T-helper 1 cell (primary cell): ENCODE data around the gene PSEN2.

Experiments
- DNase-seq, 5 donors: peaks; one replicate each; pipeline ENCODE4 v3.0.0-alpha.2; 2012 to 2020

PSEN2 gene

GRCh38 chr1:226887006-226887405 lies 16.6 kb downstream of the PSEN2 start:
- DNase-seq: no peak

- no peak for DNase-seq
Measured at GRCh38 chr1:226888021-226888420, 17.6 kb downstream of the PSEN2 start.

- DNase-seq: no peak
Measured at GRCh38 chr1:226888816-226889215, 18.4 kb downstream of the PSEN2 start.

GRCh38 chr1:226889616-226890330 lies 19.4 kb downstream of the PSEN2 start:
- no peak for DNase-seq

- DNase-seq: no peak
Measured at GRCh38 chr1:226890331-226891108, 20.1 kb downstream of the PSEN2 start.

GRCh38 chr1:226891346-226891745 lies 20.9 kb downstream of the PSEN2 start:
- DNase-seq: no peak

GRCh38 chr1:226891846-226892523 lies 21.6 kb downstream of the PSEN2 start:
- no peak for DNase-seq

GRCh38 chr1:226892524-226892875 lies 22.1 kb downstream of the PSEN2 start:
- no peak for DNase-seq

GRCh38 chr1:226893936-226894335 lies 23.5 kb downstream of the PSEN2 start:
- no peak for DNase-seq

- DNase-seq: no peak
Measured at GRCh38 chr1:226894826-226895225, 24.4 kb downstream of the PSEN2 start.

- DNase-seq: no peak
Measured at GRCh38 chr1:226895644-226896043, 25.2 kb downstream of the PSEN2 start.

GRCh38 chr1:226898246-226898645 lies 27.8 kb downstream of the PSEN2 start:
- DNase-seq: no peak

GRCh38 chr1:226901421-226901820 lies 31.0 kb downstream of the PSEN2 start:
- DNase-seq: no peak

- DNase-seq: no peak
Measured at GRCh38 chr1:226902601-226903000, 32.2 kb downstream of the PSEN2 start.

GRCh38 chr1:226903819-226904716 lies 33.7 kb downstream of the PSEN2 start:
- no peak for DNase-seq

- no peak for DNase-seq
Measured at GRCh38 chr1:226904772-226905171, 34.4 kb downstream of the PSEN2 start.

- no peak for DNase-seq
Measured at GRCh38 chr1:226908419-226908818, 38.0 kb downstream of the PSEN2 start.

- no peak for DNase-seq
Measured at GRCh38 chr1:226908913-226909312, 38.5 kb downstream of the PSEN2 start.

GRCh38 chr1:226912587-226913176 lies 42.3 kb downstream of the PSEN2 start:
- DNase-seq: peak in 2 of 5 donors; percentile 16 to 48

GRCh38 chr1:226915672-226915995 lies 45.2 kb downstream of the PSEN2 start:
- DNase-seq: no peak

- no peak for DNase-seq
Measured at GRCh38 chr1:226916497-226916896, 46.1 kb downstream of the PSEN2 start.

- no peak for DNase-seq
Measured at GRCh38 chr1:226919587-226919986, 49.2 kb downstream of the PSEN2 start.
